ENCODE results near the gene PRKAR2B.
"Not testable (repeated sequence)": the region's sequence is repeated elsewhere in the genome, so short reads cannot be mapped to it uniquely, and the experiment has no call there.

Gene PRKAR2B

DNA sequence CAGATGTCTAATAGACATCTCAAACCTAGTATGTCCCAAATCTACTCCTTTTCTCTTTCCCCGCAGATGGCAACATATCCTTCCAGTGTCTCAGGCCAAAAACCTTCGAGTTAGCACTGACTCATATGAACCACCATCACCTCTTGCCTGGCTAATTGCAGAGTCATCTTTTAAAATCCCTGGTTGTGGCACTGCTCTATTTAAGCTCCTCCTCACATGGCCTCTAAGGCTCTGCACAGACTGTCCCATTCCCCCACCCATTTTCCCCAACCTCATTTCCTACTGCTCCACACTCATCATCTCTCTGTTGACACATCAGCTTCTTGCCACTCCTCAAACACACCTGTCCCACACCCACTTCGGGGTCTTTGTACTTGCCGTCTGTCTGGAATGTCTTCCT is 107.5 kb downstream of the PRKAR2B start:
- DNase-seq (ENCODE audit: extremely low read depth, low read depth), result no peak
- H3K4me3 ChIP-seq (replicated peaks; ENCODE audit: low read depth, low read length), result no peak overlapping the region
- TF ChIP-seq, protein P1, sequence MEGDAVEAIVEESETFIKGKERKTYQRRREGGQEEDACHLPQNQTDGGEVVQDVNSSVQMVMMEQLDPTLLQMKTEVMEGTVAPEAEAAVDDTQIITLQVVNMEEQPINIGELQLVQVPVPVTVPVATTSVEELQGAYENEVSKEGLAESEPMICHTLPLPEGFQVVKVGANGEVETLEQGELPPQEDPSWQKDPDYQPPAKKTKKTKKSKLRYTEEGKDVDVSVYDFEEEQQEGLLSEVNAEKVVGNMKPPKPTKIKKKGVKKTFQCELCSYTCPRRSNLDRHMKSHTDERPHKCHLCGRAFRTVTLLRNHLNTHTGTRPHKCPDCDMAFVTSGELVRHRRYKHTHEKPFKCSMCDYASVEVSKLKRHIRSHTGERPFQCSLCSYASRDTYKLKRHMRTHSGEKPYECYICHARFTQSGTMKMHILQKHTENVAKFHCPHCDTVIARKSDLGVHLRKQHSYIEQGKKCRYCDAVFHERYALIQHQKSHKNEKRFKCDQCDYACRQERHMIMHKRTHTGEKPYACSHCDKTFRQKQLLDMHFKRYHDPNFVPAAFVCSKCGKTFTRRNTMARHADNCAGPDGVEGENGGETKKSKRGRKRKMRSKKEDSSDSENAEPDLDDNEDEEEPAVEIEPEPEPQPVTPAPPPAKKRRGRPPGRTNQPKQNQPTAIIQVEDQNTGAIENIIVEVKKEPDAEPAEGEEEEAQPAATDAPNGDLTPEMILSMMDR (IDR thresholded peaks at IDR 0.05; ENCODE audit: low read depth, low read length, missing control alignments), result no peak

DNA sequence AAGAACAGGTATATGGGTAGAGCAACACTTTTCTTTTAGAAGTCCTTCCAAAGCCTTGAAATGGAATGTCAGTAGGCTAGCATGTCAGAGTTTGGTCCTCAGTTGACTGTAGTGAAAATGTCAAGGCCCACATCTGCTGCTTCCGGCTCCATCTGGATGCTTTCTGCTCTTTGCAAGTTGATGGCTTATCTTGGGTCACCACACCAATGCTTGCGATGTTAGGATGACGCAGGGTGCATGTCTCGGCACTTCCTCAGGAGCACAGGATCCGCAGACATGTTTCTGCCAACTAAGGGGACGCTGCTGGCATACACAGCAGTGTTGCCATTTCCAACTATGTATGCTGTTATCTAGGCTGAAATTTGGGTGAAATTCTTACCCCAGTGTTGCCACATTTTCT is 110.3 kb downstream of the PRKAR2B start:
- no peak for DNase-seq (ENCODE audit: extremely low read depth, low read depth)

DNA sequence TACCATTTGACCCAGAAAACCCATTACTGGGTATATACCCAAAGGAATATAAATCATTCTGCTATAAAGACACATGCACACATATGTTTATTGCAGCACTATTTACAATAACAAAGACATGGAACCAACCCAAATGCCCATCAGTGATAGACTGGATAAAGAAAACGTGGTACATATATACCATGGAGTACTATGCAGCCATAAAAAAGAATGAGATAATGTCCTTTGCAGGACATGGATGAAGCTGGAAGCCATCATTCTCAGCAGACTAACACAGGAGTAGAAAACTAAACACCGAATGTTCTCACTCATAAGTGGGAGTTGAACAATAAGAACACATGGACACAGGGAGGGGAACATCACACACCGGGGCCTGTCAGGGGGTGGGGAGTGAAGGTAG is 111.2 kb downstream of the PRKAR2B start:
- H3K4me3 ChIP-seq (replicated peaks; ENCODE audit: low read depth, low read length); DNase-seq (ENCODE audit: extremely low read depth, low read depth): not testable (repeated sequence)

More for the DNA sequence above, 110.3 kb downstream of the PRKAR2B start:
- TF ChIP-seq, protein P1 (IDR thresholded peaks at IDR 0.05; ENCODE audit: low read depth, low read length, missing control alignments), result no peak
- H3K4me3 ChIP-seq (replicated peaks; ENCODE audit: low read depth, low read length), result no peak overlapping the region

DNA sequence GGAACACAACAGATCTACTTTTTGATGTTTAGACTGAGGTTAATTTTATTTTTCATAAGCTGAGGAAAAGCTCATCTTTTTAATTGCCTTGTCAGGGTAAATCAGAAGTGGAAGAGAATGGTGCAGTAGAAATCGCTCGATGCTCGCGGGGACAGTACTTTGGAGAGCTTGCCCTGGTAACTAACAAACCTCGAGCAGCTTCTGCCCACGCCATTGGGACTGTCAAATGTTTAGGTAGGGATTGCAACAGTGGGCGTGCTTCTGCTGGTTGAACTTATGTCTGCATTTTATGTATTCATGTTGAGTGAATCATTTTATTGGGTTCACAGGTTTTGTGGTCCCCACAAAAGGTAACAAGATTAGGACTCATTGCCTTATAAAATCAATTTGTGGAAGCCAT is 112.6 kb downstream of the PRKAR2B start:
- TF ChIP-seq, protein P1 (IDR thresholded peaks at IDR 0.05; ENCODE audit: low read depth, low read length, missing control alignments), result no peak
- DNase-seq (ENCODE audit: extremely low read depth, low read depth), result no peak
- no peak overlapping the region for H3K4me3 ChIP-seq (replicated peaks; ENCODE audit: low read depth, low read length)

- H3K4me3 ChIP-seq (replicated peaks; ENCODE audit: low read depth, low read length), result no peak overlapping the region
- no peak for DNase-seq (ENCODE audit: extremely low read depth, low read depth)
- TF ChIP-seq, protein P1 (IDR thresholded peaks at IDR 0.05; ENCODE audit: low read depth, low read length, missing control alignments), result no peak
These were observed 113.5 kb downstream of the PRKAR2B start for GRCh38 chr7:107158028-107158427.

DNA sequence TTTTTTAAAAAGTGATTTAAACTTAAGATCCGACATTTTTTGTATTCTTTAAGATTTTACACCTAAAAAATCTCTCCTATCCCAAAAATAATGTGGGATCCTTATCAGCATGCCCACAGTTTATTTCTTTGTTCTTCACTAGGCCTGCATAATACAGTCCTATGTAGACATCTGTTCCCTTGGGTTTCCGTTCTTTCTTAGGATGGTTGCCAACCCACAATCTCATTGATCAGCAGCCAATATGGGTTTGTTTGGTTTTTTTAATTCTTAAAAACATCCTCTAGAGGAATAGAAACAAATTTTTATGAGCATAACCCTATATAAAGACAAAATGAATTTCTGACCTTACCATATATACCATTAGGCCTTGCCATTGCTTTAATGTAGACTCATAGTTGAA is 115.9 kb downstream of the PRKAR2B start:
- no peak overlapping the region for H3K4me3 ChIP-seq (replicated peaks; ENCODE audit: low read depth, low read length)
- no peak for DNase-seq (ENCODE audit: extremely low read depth, low read depth)
- TF ChIP-seq, protein P1 (IDR thresholded peaks at IDR 0.05; ENCODE audit: low read depth, low read length, missing control alignments), result no peak

GRCh38 chr7:107161415-107161814 is 116.9 kb downstream of the PRKAR2B start:
- TF ChIP-seq, protein P1 (IDR thresholded peaks at IDR 0.05; ENCODE audit: low read depth, low read length, missing control alignments), result no peak
- DNase-seq (ENCODE audit: extremely low read depth, low read depth), result no peak
- no peak overlapping the region for H3K4me3 ChIP-seq (replicated peaks; ENCODE audit: low read depth, low read length)
